ENCODE measurements around the gene POPDC2.

GRCh38 chr3:119595639-119596334 lies 64.6 kb downstream of the POPDC2 start:
- TF ChIP-seq POLR2A (IDR thresholded peaks at IDR 0.05) = no peak
- TF ChIP-seq CTCF (IDR thresholded peaks at IDR 0.05) = no peak
- TF ChIP-seq POLR2AphosphoS5 (IDR thresholded peaks at IDR 0.05) = no peak

Measured in stomach (tissue), 4 donors.